GM12878 (cell line): ENCODE measurements around the gene MSH3. TPM values are rescaled to one million over a fixed set of nuclear protein-coding genes. Genes with fewer than 3 reads are reported as not detected.

Source experiments
- ATAC-seq: fragments of 200-7000 bp; cut with Tn5 transposase; 3 replicates; pipeline ENCODE4 v1.9.1; 2020; ENCODE audit warnings: mild to moderate bottlenecking, moderate library complexity
- BruUV-seq: library from RNA; stranded (reverse); fragments of 400-500 nt; replicated peaks from 2 replicates; lab custom pipeline; 2021; lab: Mats Ljungman, UMichigan
- CTCF ChIA-PET: fragments of 300-600 bp; sonication (Branson Sonifier 250); formaldehyde crosslinking; extraction: SDS; loops from one replicate; lab custom pipeline; 2021; ENCODE audit warnings: inconsistent platforms; lab: Yijun Ruan, JAX
- POLR2A ChIA-PET: fragments of 350-600 bp; formaldehyde crosslinking; extraction: SDS; loops from one replicate; lab custom pipeline; 2021; ENCODE audit warnings: inconsistent platforms; lab: Charles Lee
- RAD21 ChIA-PET: fragments of 300-600 bp; sonication (Branson Sonifier 250); formaldehyde crosslinking; loops from one replicate; lab custom pipeline; 2023; ENCODE audit warnings: antibody characterized with exemption; ENCODE audit not compliant: unreplicated experiment; lab: Charles Lee
- SMC1A ChIA-PET: fragments of 300-600 bp; sonication (Branson Sonifier 250); formaldehyde crosslinking; loops from one replicate; lab custom pipeline; 2023; ENCODE audit not compliant: unreplicated experiment, uncharacterized antibody; lab: Charles Lee
- DNase-seq: peaks from one replicate; pipeline ENCODE4 v3.0.0-alpha.2; 2011; ENCODE audit warnings: low read depth, low spot score
- FAIRE-seq: peaks from 3 replicates; lab custom pipeline; 2011; peaks lifted over from hg19 to GRCh38; lab: Jason Lieb, UNC
- H2AFZ ChIP-seq: 2 replicates; pipeline ENCODE4 v1.6.0; 2011; ENCODE audit warnings: low read depth, low read length, control low read depth; ENCODE audit not compliant: control insufficient read depth
- H3K27ac ChIP-seq: 2 replicates; pipeline ENCODE4 v1.5.1; 2011; ENCODE audit warnings: control low read depth; ENCODE audit not compliant: control insufficient read depth, insufficient read depth
- H3K27me3 ChIP-seq, 2 experiments: replicated peaks in 1 of 2; 2 replicates each; pipeline versions ENCODE4 v1.6.0 to v1.6.1; 2011; ENCODE audit warnings: low read length in 1 of 2; ENCODE audit not compliant: control insufficient read depth in 2 of 2, insufficient read depth in 2 of 2
- H3K36me3 ChIP-seq, 2 experiments: 2 replicates each; pipeline ENCODE4 v1.5.1; 2011; ENCODE audit warnings: low read length in 1 of 2; ENCODE audit not compliant: control insufficient read depth in 2 of 2, insufficient read depth in 2 of 2
- H3K4me1 ChIP-seq: 2 replicates; pipeline ENCODE4 v1.6.1; 2011; ENCODE audit warnings: mild to moderate bottlenecking, low read length, moderate library complexity, mixed read lengths; ENCODE audit not compliant: control insufficient read depth, insufficient read depth
- H3K4me2 ChIP-seq: 2 replicates; pipeline ENCODE4 v1.6.0; 2011; ENCODE audit warnings: control low read depth; ENCODE audit not compliant: control insufficient read depth, insufficient read depth
- H3K4me3 ChIP-seq: fragments of 200-600 bp; sonication (generic); 2 replicates; pipeline ENCODE4 v1.5.1; 2016
- H3K79me2 ChIP-seq: 2 replicates; pipeline ENCODE4 v1.6.0; 2011; ENCODE audit warnings: low read length; ENCODE audit not compliant: control insufficient read depth, insufficient read depth
- H3K9ac ChIP-seq: 2 replicates; pipeline ENCODE4 v1.8.0; 2011; ENCODE audit warnings: low read length, control low read depth, mixed read lengths; ENCODE audit not compliant: control insufficient read depth, insufficient read depth
- H3K9me3 ChIP-seq: replicated peaks from 3 replicates; pipeline ENCODE4 v1.5.1; 2011; ENCODE audit warnings: mild to moderate bottlenecking, low read length; ENCODE audit not compliant: control insufficient read depth, insufficient read depth
- H4K20me1 ChIP-seq: 2 replicates; pipeline ENCODE4 v1.6.0; 2011; ENCODE audit not compliant: control insufficient read depth, insufficient read depth
- CHD2 ChIP-seq: IDR thresholded peaks from 2 replicates; pipeline ENCODE4 v1.6.1; 2011; ENCODE audit warnings: low read depth, low read length, improper control_type of control experiment, borderline replicate concordance
- DPF2 ChIP-seq: fragments of 450-650 bp; IDR thresholded peaks from 2 replicates; pipeline ENCODE4 v1.6.1; 2017; ENCODE audit warnings: mild to moderate bottlenecking
- ETV6 ChIP-seq, 2 experiments: fragments of 450-650 bp in 1 of 2; IDR thresholded peaks in 1 of 2; conservative IDR thresholded peaks in 1 of 2; 2 replicates each; pipeline ENCODE4 v1.6.1; 2014; ENCODE audit warnings: antibody characterized with exemption in 1 of 2, borderline replicate concordance in 1 of 2, low read depth in 1 of 2, mild to moderate bottlenecking in 1 of 2, moderate library complexity in 1 of 2
- EZH2 ChIP-seq: IDR thresholded peaks from 2 replicates; pipeline ENCODE4 v1.6.1; 2012; ENCODE audit warnings: low read depth, mild to moderate bottlenecking, control low read depth, inconsistent platforms, low read length, borderline replicate concordance; ENCODE audit not compliant: control insufficient read depth
- FOS ChIP-seq: IDR thresholded peaks from 3 replicates; pipeline ENCODE4 v1.6.1; 2011; ENCODE audit warnings: borderline replicate concordance; ENCODE audit not compliant: insufficient read length; ENCODE audit errors: extremely low read depth
- MXI1 ChIP-seq: fragments of 150-350 bp; IDR thresholded peaks from 2 replicates; pipeline ENCODE4 v1.6.1; 2011; ENCODE audit warnings: low read depth, mild to moderate bottlenecking, inconsistent platforms, low read length, improper control_type of control experiment
- NBN ChIP-seq: fragments of 450-650 bp; IDR thresholded peaks from 2 replicates; pipeline ENCODE4 v1.6.1; 2016
- RAD21 ChIP-seq: IDR thresholded peaks from 2 replicates; pipeline ENCODE4 v1.6.1; 2011; ENCODE audit warnings: mild to moderate bottlenecking, low read depth, low read length, moderate library complexity; ENCODE audit not compliant: insufficient read depth
- RFX5 ChIP-seq: IDR thresholded peaks from 2 replicates; pipeline ENCODE4 v1.6.1; 2011; ENCODE audit warnings: low read depth, low read length, improper control_type of control experiment
- TCF3 ChIP-seq: IDR thresholded peaks from 2 replicates; pipeline ENCODE4 v1.6.1; 2012; ENCODE audit warnings: low read depth, mild to moderate bottlenecking, low read length, borderline replicate concordance; ENCODE audit not compliant: insufficient read depth
- YBX1 ChIP-seq: fragments of 450-650 bp; IDR thresholded peaks from 2 replicates; pipeline ENCODE4 v1.6.1; 2016; ENCODE audit warnings: antibody characterized with exemption
- ZNF622 ChIP-seq: fragments of 450-650 bp; IDR thresholded peaks from 2 replicates; pipeline ENCODE4 v1.6.1; 2017; ENCODE audit warnings: mild to moderate bottlenecking, inconsistent platforms
- WGBS: methylation state at CpG from one replicate; pipeline ENCODE4 v1.1.6; 2016; ENCODE audit warnings: low lambda C conversion rate; ENCODE audit not compliant: insufficient replicate concordance, insufficient coverage; ENCODE audit errors: missing lambda C conversion rate; 5-methylcytosine and 5-hydroxymethylcytosine counted together
- in situ Hi-C: fragments of 300-500 bp; cut with MboI; formaldehyde crosslinking; loops from 9 replicates; pipeline ENCODE4 v1.14.3; 2018; ENCODE audit warnings: mixed read lengths
- intact Hi-C: fragments of 100-400 bp; cut with micrococcal nuclease; formaldehyde crosslinking; loops from one replicate; pipeline ENCODE4 v1.14.2; 2022; ENCODE audit not compliant: unreplicated experiment
- polyA plus RNA-seq, 11 experiments: library from polyadenylated mRNA; depleted of rRNA in 4 of 11; unstranded in 6 of 11; stranded (reverse) in 5 of 11; fragments of >200 nt; fragmentation: Nextera tagmentation in 4 of 11; fragmentation: Illumina TruSeq in 1 of 11; extraction: Ambion mirVana in 4 of 11; extraction: Trizol in 1 of 11; gene quantifications; 1 replicate in 1 of 11; 2 replicates in 10 of 11; pipeline versions ENCODE4 v1.2.1 to v1.2.3, GENCODE V29; 2011 to 2016; ENCODE audit warnings: inconsistent platforms in 2 of 11, missing spikeins in 2 of 11, low read depth in 1 of 11
- total RNA-seq, 4 experiments: library from RNA; depleted of rRNA in 3 of 4; stranded (reverse); fragments of >200 nt in 3 of 4; fragmentation: Illumina TruSeq in 1 of 4; extraction: Trizol in 1 of 4; gene quantifications; 2 replicates each; pipeline versions ENCODE4 v1.2.1 to v1.2.3, GENCODE V29; 2013 to 2021

MSH3 gene
- total and polyA plus RNA-seq, 10 of the 15 experiments (the other 5 are each of a cell fraction or from before 2014, with no cell fraction given): 4.7 to 17.5 (median 12.2) TPM

- intact Hi-C loops (no loop called here), in situ Hi-C loops (no loop called here)
- Histone ChIP-seq H2AFZ (no peak overlapping the region), H3K4me2 (no peak overlapping the region), H3K4me1 (no peaks in the 10 kb centered on the region), H3K9ac (no peak overlapping the region), H3K27ac (no peak overlapping the region), H3K36me3 (peaks cover 0 to 16% of the 10 kb centered on the region in 2 experiments; a peak in 3 of 4 replicates), H3K27me3 (no peaks in the 10 kb centered on the region), H3K9me3 (no peaks in the 10 kb centered on the region), H3K4me3 (no peak overlapping the region), H4K20me1 (no peaks in the 10 kb centered on the region), H3K79me2 (no peaks in the 10 kb centered on the region)
- no peak for TF ChIP-seq NBN
- TF ChIP-seq EZH2: no peak
- no peak for TF ChIP-seq DPF2
- no peak for TF ChIP-seq RFX5
- no peak for TF ChIP-seq ZNF622
- TF ChIP-seq YBX1: no peak
- no peak for TF ChIP-seq MXI1
- TF ChIP-seq FOS: no peak
- TF ChIP-seq RAD21: no peak
- no peak for TF ChIP-seq ETV6 (conservative IDR thresholded peaks at IDR 0.05 in 1 of 2, IDR thresholded peaks at IDR 0.05 in 1 of 2; ENCODE audit: borderline replicate concordance in 1 of 2, low read depth in 1 of 2)
- TF ChIP-seq CHD2: no peak
- no peak for TF ChIP-seq TCF3
- FAIRE-seq (no peak), ATAC-seq (no peak), DNase-seq (no peak)
- BruUV-seq: no TSS peak
- ChIA-PET SMC1A (no interaction called here), CTCF (interaction anchor here (1.0 kb wide), 1 partner anchor 27 kb away, joined by 3 read pairs; no protein-coding TSS in a partner anchor), POLR2A (no interaction called here), RAD21 (no interaction called here)
- 100% methylated on average over 4 of the region's 4 CpGs for WGBS
These were observed 9.6 kb upstream of the MSH3 start for GRCh38 chr5:80644900-80645299.
